Body of pancreas (tissue), 4 donors: ENCODE results near the gene CFAP210.

Experiments used
- CTCF ChIP-seq, 7 experiments: fragments of 450-650 bp in 4 of 7; fragments of 200-600 bp in 3 of 7; sonication (generic) in 3 of 7; IDR thresholded peaks; one replicate each; pipeline ENCODE4 v1.5.1; 2016 to 2019; ENCODE audit warnings: antibody characterized with exemption in 7 of 7
- POLR2A ChIP-seq, 3 donors: fragments of 450-650 bp; IDR thresholded peaks; one replicate each; pipeline ENCODE4 v1.6.1; 2016; ENCODE audit warnings: antibody characterized with exemption in 3 of 3, mild to moderate bottlenecking in 2 of 3

- no peak for TF ChIP-seq POLR2A (IDR thresholded peaks at IDR 0.05)
- no peak for TF ChIP-seq CTCF (IDR thresholded peaks at IDR 0.05)
Measured at GRCh38 chr2:169707626-169708025, 13.4 kb upstream of the CFAP210 start.
